GM23338 (cell line): ENCODE data around the gene TFEB.

Experiments
- CREB1 ChIP-seq: fragments of 250-450 bp; sonication (Bioruptor Pico); IDR thresholded peaks from 2 replicates; pipeline ENCODE4 v1.5.0; 2020; ENCODE audit warnings: low read depth, mild to moderate bottlenecking, moderate library complexity
- CTCF ChIP-seq, 2 experiments: fragments of 200-600 bp in 1 of 2; sonication (generic) in 1 of 2; conservative IDR thresholded peaks; 2 replicates each; pipeline versions ENCODE4 v1.5.1 to v1.6.1; 2016 to 2017; ENCODE audit warnings: antibody characterized with exemption in 2 of 2, low read depth in 2 of 2, mild to moderate bottlenecking in 2 of 2, moderate library complexity in 1 of 2
- EZH2 ChIP-seq: fragments of 200-600 bp; sonication (generic); IDR thresholded peaks from one replicate; pipeline ENCODE4 v1.8.0; 2017; ENCODE audit warnings: antibody characterized with exemption, mild to moderate bottlenecking, low read depth; ENCODE audit not compliant: unreplicated experiment
- EZH2phosphoT487 ChIP-seq: fragments of 200-600 bp; sonication (generic); IDR thresholded peaks from one replicate; pipeline ENCODE4 v1.8.1; 2018; ENCODE audit warnings: antibody characterized with exemption; ENCODE audit not compliant: unreplicated experiment
- JUNB ChIP-seq: IDR thresholded peaks from one replicate; pipeline ENCODE4 v1.6.1; 2016; ENCODE audit warnings: antibody characterized with exemption; ENCODE audit not compliant: unreplicated experiment
- NANOG ChIP-seq: IDR thresholded peaks from 2 replicates; pipeline ENCODE4 v1.6.1; 2016; ENCODE audit warnings: antibody characterized with exemption, borderline replicate concordance
- POLR2AphosphoS5 ChIP-seq: IDR thresholded peaks from 2 replicates; pipeline ENCODE4 v1.6.1; 2016; ENCODE audit warnings: antibody characterized with exemption, low read depth
- REST ChIP-seq: IDR thresholded peaks from one replicate; pipeline ENCODE4 v1.6.1; 2018; ENCODE audit warnings: antibody characterized with exemption; ENCODE audit not compliant: unreplicated experiment
- ZNF331 ChIP-seq: fragments of 250-450 bp; sonication (Bioruptor Pico); IDR thresholded peaks from 2 replicates; pipeline ENCODE4 v1.5.0; 2020; ENCODE audit warnings: low read depth, mild to moderate bottlenecking, moderate library complexity
- TF ChIP-seq, protein P1 (sequence below): IDR thresholded peaks from 2 replicates; pipeline ENCODE4 v1.6.1; 2016; ENCODE audit warnings: antibody characterized with exemption

GRCh38 chr6:41706876-41707564 lies 28.4 kb downstream of the TFEB start:
- no peak for TF ChIP-seq CTCF (conservative IDR thresholded peaks at IDR 0.05; ENCODE audit: low read depth in 2 of 2)
- TF ChIP-seq EZH2phosphoT487: no peak
- no peak for TF ChIP-seq REST
- TF ChIP-seq, protein P1, sequence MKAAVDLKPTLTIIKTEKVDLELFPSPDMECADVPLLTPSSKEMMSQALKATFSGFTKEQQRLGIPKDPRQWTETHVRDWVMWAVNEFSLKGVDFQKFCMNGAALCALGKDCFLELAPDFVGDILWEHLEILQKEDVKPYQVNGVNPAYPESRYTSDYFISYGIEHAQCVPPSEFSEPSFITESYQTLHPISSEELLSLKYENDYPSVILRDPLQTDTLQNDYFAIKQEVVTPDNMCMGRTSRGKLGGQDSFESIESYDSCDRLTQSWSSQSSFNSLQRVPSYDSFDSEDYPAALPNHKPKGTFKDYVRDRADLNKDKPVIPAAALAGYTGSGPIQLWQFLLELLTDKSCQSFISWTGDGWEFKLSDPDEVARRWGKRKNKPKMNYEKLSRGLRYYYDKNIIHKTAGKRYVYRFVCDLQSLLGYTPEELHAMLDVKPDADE: no peak
- TF ChIP-seq EZH2: no peak
- no peak for TF ChIP-seq NANOG
- TF ChIP-seq POLR2AphosphoS5: no peak
- no peak for TF ChIP-seq JUNB
- no peak for TF ChIP-seq ZNF331 (CRISPR knock-in tag)
- TF ChIP-seq CREB1 (CRISPR knock-in tag): no peak
